Measurements from ENCODE around the gene EXOC4. TPM values are rescaled to one million over a fixed set of nuclear protein-coding genes. Genes with fewer than 3 reads are reported as not detected.
A peak's percentile ranks its signal among the peaks of the same experiment; 100 is the strongest.

The EXOC4 gene
- total and polyA plus RNA-seq, 7 donors = 7.6 to 63.0 (median 29.1) TPM

- Histone ChIP-seq H3K27ac (no peak overlapping the region), H3K9me3 (peaks cover under 1% of the 10 kb centered on the region), H3K4me1 (no peaks in the 10 kb centered on the region), H3K36me3 (ENCODE audit: insufficient read depth in 1 of 2, low read depth in 1 of 2) (no peaks in the 10 kb centered on the region), H3K27me3 (ENCODE audit: insufficient read depth in 3 of 3, low read length in 2 of 3) (no peaks in the 10 kb centered on the region), H3K4me3 (no peak overlapping the region)
- TF ChIP-seq CTCF (IDR thresholded peaks at IDR 0.05) = no peak
- ATAC-seq (no peak), DNase-seq (no peak)
- WGBS, 3 donors = 55 to 70% (median 60%) methylated on average over 1 of the region's 1 CpG
- intact Hi-C loops (cut with DNase I) = no loop called here
These were observed 208.5 kb downstream of the EXOC4 start for GRCh38 chr7:133461421-133461820.

GRCh38 chr7:133475655-133476054 lies 222.8 kb downstream of the EXOC4 start:
- peaks cover 0 to 4% of the 10 kb centered on the region in 2 donors for H3K36me3 ChIP-seq (ENCODE audit: insufficient read depth in 1 of 2, low read depth in 1 of 2)
- peaks cover 3% of the 10 kb centered on the region for H3K9me3 ChIP-seq
- no peak for TF ChIP-seq CTCF (IDR thresholded peaks at IDR 0.05)
- H3K4me3 ChIP-seq = no peak overlapping the region
- no peak for DNase-seq
- no peak for ATAC-seq
- H3K4me1 ChIP-seq = peaks cover 16% of the 10 kb centered on the region
- H3K27me3 ChIP-seq (ENCODE audit: insufficient read depth in 3 of 3, low read length in 2 of 3) = no peaks in the 10 kb centered on the region
- intact Hi-C loops (cut with DNase I) = no loop called here
- no peak overlapping the region for H3K27ac ChIP-seq

DNA sequence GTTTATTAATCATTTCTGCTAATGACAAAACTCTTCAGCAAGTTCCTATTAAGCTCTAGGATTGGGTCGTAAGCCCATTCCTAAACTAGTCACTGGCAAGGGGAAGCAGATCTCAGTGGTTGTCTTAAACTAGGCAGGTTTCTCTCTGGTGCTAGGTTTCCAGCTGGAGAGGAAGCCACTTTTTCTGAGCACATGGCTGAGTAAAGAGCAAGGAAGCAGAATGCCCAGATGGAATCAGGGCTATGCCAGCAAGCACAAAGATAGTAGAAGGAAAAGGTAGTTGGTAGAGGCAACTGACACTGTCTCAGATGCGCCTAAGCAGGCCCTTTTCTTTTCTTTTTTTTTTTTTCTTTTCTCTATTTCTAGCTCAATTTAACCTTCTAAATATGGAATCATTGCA lies 224.9 kb downstream of the EXOC4 start:
- Histone ChIP-seq H3K4me1 (peaks cover 16% of the 10 kb centered on the region), H3K9me3 (peaks cover 3% of the 10 kb centered on the region), H3K27me3 (ENCODE audit: insufficient read depth in 3 of 3, low read length in 2 of 3) (no peaks in the 10 kb centered on the region), H3K27ac (no peak overlapping the region), H3K36me3 (ENCODE audit: insufficient read depth in 1 of 2, low read depth in 1 of 2) (peaks cover 0 to 4% of the 10 kb centered on the region in 2 donors), H3K4me3 (no peak overlapping the region)
- DNase-seq = no peak
- peak in 1 of 4 donors; percentile 20 for ATAC-seq
- 70 to 94% (median 70%) methylated on average over 2 of the region's 2 CpGs for WGBS, 3 donors
- intact Hi-C loops (cut with DNase I) = no loop called here
- no peak for TF ChIP-seq CTCF (IDR thresholded peaks at IDR 0.05)

DNA sequence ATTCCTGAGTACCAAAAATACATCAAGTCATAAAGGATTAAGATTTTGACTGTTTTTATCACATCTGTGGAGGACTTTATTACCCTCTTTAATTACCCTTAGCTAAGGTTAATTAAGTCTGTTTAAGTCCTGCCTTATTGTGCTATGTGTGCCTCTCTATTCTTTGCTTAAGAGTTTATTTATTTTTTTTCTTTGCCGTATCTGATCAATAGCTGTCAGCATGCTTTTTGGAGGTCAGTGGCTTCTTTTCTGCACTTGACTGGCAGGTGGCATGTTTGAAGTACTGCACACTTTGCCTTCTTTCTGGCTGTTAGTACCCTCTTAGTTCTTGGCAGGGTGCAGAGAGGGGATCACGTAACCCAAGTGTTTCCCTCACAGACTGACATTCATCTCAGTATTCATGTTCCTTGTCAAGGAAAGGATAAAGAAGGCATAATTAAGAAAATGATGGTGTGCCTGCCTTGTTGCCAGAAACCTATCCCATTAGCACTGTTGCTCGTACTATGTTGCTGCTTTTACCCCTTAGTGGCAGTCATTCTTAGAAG lies 225.8 kb downstream of the EXOC4 start:
- Histone ChIP-seq H3K9me3 (no peaks in the 10 kb centered on the region), H3K36me3 (ENCODE audit: insufficient read depth in 1 of 2, low read depth in 1 of 2) (peaks cover 0 to 4% of the 10 kb centered on the region in 2 donors), H3K27ac (no peak overlapping the region), H3K27me3 (ENCODE audit: insufficient read depth in 3 of 3, low read length in 2 of 3) (no peaks in the 10 kb centered on the region), H3K4me1 (peaks cover 16% of the 10 kb centered on the region), H3K4me3 (no peak overlapping the region)
- no peak for DNase-seq
- ATAC-seq = peak in 3 of 4 donors; percentile 54 to 78 (median 68)
- 19 to 37% (median 23%) methylated on average over 3 of the region's 3 CpGs for WGBS, 3 donors
- no peak for TF ChIP-seq CTCF (IDR thresholded peaks at IDR 0.05)
- intact Hi-C loops (cut with DNase I) = no loop called here

DNA sequence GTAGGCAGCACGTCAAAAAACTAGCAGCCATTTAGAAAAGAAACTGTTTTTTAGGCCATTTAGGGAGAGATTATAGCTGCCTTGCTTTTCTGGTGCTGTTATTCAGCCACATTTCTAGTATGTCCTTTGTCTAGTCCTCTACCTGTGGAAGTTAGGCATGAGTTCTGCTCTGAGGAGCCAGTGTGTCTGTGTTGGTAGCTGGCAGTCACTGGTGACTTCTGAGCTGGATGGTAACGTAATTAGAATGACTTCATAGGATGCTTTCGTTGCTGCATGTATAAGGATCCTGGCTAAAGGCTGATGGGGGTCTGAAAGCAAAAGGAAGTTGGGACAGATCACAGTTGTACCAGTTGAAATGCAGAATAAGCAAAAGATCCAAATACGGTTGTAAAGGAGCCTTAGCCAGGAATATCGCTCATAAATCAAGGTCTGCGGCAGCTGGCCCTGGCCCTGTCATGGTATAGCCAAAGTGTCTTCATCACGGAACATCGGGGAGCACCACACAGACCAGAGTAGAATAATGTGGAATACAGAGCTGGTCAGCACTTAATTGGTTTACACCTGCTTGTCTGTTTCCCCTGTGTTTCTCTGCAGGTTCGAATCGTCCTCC lies 226.7 kb downstream of the EXOC4 start:
- Histone ChIP-seq H3K27ac (no peak overlapping the region), H3K27me3 (ENCODE audit: insufficient read depth in 3 of 3, low read length in 2 of 3) (no peaks in the 10 kb centered on the region), H3K4me3 (no peak overlapping the region), H3K4me1 (peaks cover 16% of the 10 kb centered on the region), H3K9me3 (no peaks in the 10 kb centered on the region), H3K36me3 (ENCODE audit: insufficient read depth in 1 of 2, low read depth in 1 of 2) (peaks cover 0 to 4% of the 10 kb centered on the region in 2 donors)
- TF ChIP-seq CTCF (IDR thresholded peaks at IDR 0.05) = no peak
- ATAC-seq = peak; percentile 54 to 82 (median 70)
- intact Hi-C loops (cut with DNase I) = no loop called here
- peak in 1 of 2 donors; percentile 52 for DNase-seq
- WGBS, 3 donors = 45 to 66% (median 51%) methylated on average over 10 of the region's 10 CpGs
